K562 (cell line): Measurements from ENCODE around the gene ASCC1. TPM values are rescaled to one million over a fixed set of nuclear protein-coding genes. Genes with fewer than 3 reads are reported as not detected.

Source experiments
- CC2D1A ChIP-seq: fragments of 450-650 bp; IDR thresholded peaks from 2 replicates; pipeline ENCODE4 v1.6.1; 2017; ENCODE audit warnings: mild to moderate bottlenecking
- MIER1 ChIP-seq: fragments of 450-650 bp; IDR thresholded peaks from 2 replicates; pipeline ENCODE4 v1.6.1; 2016; ENCODE audit warnings: antibody characterized with exemption, mild to moderate bottlenecking, low read depth
- SMARCB1 ChIP-seq: IDR thresholded peaks from 2 replicates; pipeline ENCODE4 v1.6.1; 2011; ENCODE audit warnings: improper control_type of control experiment, low read depth; ENCODE audit not compliant: insufficient read length
- TEAD2 ChIP-seq: fragments of 450-650 bp; IDR thresholded peaks from 2 replicates; pipeline ENCODE4 v1.6.1; 2016; ENCODE audit warnings: missing genetic modification characterization, control low read depth, missing compliant biosample characterization
- ZBED1 ChIP-seq: IDR thresholded peaks from 2 replicates; pipeline ENCODE4 v1.6.1; 2014
- ZNF232 ChIP-seq: sonication (generic); formaldehyde crosslinking; IDR thresholded peaks from 2 replicates; pipeline ENCODE4 v1.8.0; 2022; ENCODE audit warnings: mild to moderate bottlenecking, missing genetic modification reagents
- ZNF324 ChIP-seq: fragments of 250-450 bp; sonication (Bioruptor Pico); IDR thresholded peaks from 2 replicates; pipeline ENCODE4 v1.4.0; 2020; ENCODE audit warnings: mild to moderate bottlenecking
- polyA plus RNA-seq, 8 experiments: library from polyadenylated mRNA; depleted of rRNA in 4 of 8; stranded (reverse) in 5 of 8; unstranded in 3 of 8; fragments of >200 nt; fragmentation: Nextera tagmentation in 2 of 8; fragmentation: Illumina TruSeq in 1 of 8; extraction: Ambion mirVana in 2 of 8; extraction: Trizol in 1 of 8; gene quantifications; 2 replicates each; pipeline versions ENCODE4 v1.2.1 to v1.2.3, GENCODE V29; 2011 to 2014; ENCODE audit warnings: inconsistent platforms in 1 of 8, missing spikeins in 1 of 8
- total RNA-seq, 7 experiments: library from RNA; depleted of rRNA in 6 of 7; stranded (reverse); fragments of >200 nt in 6 of 7; fragmentation: Illumina TruSeq in 2 of 7; extraction: Trizol in 2 of 7; gene quantifications; 2 replicates each; pipeline versions ENCODE4 v1.2.1 to v1.2.3, GENCODE V29; 2011 to 2021; ENCODE audit warnings: low replicate concordance in 1 of 7
- TF ChIP-seq, protein P1 (sequence below), 2 experiments: fragments of 450-650 bp; formaldehyde crosslinking in 1 of 2; IDR thresholded peaks; 2 replicates each; pipeline versions ENCODE4 v1.4.0 to v1.6.1; 2014 to 2020; ENCODE audit warnings: mild to moderate bottlenecking in 2 of 2, borderline replicate concordance in 1 of 2, low read depth in 1 of 2
- TF ChIP-seq, protein P2 (sequence below): sonication (generic); formaldehyde crosslinking; IDR thresholded peaks from 2 replicates; pipeline ENCODE4 v1.8.0; 2023; ENCODE audit warnings: missing genetic modification reagents, mild to moderate bottlenecking, borderline replicate concordance
- TF ChIP-seq, protein P3 (sequence below): fragments of 250-450 bp; sonication (Bioruptor Pico); IDR thresholded peaks from 2 replicates; pipeline ENCODE4 v1.4.0; 2020; ENCODE audit warnings: borderline replicate concordance

Gene ASCC1
- total and polyA plus RNA-seq, 9 of the 15 experiments (the other 6 are each of a cell fraction or from before 2014, with no cell fraction given), result 31.7 to 73.3 (median 52.8) TPM

DNA sequence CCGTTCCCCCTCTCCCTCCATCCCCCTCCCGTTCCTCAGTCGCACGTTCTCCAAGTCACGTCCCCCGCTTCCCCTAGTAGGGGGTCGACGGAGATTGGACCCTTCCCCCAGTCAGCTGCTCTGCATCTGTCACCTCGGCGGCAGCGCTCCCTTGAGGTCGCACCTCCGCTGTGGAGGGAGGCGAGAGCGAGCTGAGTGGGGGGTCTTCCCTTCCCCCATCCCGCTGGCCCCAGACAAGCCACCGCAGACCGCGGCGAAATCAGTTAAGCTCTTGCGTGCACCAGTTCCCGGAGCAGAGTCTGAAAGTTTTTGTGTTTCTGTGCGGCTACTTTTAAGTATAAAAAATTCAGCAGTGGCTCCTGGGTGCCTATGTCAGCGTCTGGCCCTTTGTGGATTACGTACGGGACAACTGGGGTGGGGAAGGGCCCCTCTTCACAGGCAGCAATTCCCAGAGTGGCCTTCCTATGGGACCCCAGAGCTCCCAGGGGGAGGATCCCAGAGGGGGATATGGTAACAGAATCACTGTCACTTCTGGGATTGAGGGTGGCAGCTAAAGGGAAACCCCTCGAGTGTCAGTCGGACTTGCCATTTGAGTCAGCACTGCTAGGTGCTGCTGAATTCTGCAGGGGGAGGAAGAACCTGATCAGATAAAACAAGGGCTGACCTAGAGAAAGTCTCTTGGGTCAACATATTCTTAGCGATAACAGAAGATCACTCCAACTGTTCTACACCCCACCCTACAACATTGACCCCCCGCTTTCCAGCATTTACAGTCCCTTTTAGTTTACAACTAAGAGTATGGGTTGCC, 45.1 kb upstream of the ASCC1 start (continued):
- TF ChIP-seq, protein P1, sequence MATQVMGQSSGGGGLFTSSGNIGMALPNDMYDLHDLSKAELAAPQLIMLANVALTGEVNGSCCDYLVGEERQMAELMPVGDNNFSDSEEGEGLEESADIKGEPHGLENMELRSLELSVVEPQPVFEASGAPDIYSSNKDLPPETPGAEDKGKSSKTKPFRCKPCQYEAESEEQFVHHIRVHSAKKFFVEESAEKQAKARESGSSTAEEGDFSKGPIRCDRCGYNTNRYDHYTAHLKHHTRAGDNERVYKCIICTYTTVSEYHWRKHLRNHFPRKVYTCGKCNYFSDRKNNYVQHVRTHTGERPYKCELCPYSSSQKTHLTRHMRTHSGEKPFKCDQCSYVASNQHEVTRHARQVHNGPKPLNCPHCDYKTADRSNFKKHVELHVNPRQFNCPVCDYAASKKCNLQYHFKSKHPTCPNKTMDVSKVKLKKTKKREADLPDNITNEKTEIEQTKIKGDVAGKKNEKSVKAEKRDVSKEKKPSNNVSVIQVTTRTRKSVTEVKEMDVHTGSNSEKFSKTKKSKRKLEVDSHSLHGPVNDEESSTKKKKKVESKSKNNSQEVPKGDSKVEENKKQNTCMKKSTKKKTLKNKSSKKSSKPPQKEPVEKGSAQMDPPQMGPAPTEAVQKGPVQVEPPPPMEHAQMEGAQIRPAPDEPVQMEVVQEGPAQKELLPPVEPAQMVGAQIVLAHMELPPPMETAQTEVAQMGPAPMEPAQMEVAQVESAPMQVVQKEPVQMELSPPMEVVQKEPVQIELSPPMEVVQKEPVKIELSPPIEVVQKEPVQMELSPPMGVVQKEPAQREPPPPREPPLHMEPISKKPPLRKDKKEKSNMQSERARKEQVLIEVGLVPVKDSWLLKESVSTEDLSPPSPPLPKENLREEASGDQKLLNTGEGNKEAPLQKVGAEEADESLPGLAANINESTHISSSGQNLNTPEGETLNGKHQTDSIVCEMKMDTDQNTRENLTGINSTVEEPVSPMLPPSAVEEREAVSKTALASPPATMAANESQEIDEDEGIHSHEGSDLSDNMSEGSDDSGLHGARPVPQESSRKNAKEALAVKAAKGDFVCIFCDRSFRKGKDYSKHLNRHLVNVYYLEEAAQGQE (IDR thresholded peaks at IDR 0.05; ENCODE audit: borderline replicate concordance), result no peak
- TF ChIP-seq, protein P1 (CRISPR knock-in tag; IDR thresholded peaks at IDR 0.05; ENCODE audit: low read depth), result peak; percentile 77
- peak; percentile 51; the same call in 1 of the 2 replicates for TF ChIP-seq MIER1
- TF ChIP-seq, protein P2, sequence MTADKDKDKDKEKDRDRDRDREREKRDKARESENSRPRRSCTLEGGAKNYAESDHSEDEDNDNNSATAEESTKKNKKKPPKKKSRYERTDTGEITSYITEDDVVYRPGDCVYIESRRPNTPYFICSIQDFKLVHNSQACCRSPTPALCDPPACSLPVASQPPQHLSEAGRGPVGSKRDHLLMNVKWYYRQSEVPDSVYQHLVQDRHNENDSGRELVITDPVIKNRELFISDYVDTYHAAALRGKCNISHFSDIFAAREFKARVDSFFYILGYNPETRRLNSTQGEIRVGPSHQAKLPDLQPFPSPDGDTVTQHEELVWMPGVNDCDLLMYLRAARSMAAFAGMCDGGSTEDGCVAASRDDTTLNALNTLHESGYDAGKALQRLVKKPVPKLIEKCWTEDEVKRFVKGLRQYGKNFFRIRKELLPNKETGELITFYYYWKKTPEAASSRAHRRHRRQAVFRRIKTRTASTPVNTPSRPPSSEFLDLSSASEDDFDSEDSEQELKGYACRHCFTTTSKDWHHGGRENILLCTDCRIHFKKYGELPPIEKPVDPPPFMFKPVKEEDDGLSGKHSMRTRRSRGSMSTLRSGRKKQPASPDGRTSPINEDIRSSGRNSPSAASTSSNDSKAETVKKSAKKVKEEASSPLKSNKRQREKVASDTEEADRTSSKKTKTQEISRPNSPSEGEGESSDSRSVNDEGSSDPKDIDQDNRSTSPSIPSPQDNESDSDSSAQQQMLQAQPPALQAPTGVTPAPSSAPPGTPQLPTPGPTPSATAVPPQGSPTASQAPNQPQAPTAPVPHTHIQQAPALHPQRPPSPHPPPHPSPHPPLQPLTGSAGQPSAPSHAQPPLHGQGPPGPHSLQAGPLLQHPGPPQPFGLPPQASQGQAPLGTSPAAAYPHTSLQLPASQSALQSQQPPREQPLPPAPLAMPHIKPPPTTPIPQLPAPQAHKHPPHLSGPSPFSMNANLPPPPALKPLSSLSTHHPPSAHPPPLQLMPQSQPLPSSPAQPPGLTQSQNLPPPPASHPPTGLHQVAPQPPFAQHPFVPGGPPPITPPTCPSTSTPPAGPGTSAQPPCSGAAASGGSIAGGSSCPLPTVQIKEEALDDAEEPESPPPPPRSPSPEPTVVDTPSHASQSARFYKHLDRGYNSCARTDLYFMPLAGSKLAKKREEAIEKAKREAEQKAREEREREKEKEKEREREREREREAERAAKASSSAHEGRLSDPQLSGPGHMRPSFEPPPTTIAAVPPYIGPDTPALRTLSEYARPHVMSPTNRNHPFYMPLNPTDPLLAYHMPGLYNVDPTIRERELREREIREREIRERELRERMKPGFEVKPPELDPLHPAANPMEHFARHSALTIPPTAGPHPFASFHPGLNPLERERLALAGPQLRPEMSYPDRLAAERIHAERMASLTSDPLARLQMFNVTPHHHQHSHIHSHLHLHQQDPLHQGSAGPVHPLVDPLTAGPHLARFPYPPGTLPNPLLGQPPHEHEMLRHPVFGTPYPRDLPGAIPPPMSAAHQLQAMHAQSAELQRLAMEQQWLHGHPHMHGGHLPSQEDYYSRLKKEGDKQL, result no peak
- TF ChIP-seq TEAD2 (tag), result no peak
- no peak for TF ChIP-seq ZNF324 (CRISPR knock-in tag)
- TF ChIP-seq CC2D1A, result peak; percentile 45; the same call in 1 of the 2 replicates
- TF ChIP-seq SMARCB1, result no peak
- TF ChIP-seq ZBED1, result 0 out of 2 replicates have a peak, but pooled peaks have one; percentile 18
- TF ChIP-seq ZNF232 (CRISPR knock-in tag), result no peak
- TF ChIP-seq, protein P3, sequence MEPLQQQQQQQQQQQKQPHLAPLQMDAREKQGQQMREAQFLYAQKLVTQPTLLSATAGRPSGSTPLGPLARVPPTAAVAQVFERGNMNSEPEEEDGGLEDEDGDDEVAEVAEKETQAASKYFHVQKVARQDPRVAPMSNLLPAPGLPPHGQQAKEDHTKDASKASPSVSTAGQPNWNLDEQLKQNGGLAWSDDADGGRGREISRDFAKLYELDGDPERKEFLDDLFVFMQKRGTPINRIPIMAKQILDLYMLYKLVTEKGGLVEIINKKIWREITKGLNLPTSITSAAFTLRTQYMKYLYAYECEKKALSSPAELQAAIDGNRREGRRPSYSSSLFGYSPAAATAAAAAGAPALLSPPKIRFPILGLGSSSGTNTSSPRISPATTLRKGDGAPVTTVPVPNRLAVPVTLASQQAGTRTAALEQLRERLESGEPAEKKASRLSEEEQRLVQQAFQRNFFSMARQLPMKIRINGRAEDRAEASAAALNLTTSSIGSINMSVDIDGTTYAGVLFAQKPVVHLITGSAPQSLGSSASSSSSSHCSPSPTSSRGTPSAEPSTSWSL, result no peak
